Measurements from ENCODE around the gene SKAP1.

DNA sequence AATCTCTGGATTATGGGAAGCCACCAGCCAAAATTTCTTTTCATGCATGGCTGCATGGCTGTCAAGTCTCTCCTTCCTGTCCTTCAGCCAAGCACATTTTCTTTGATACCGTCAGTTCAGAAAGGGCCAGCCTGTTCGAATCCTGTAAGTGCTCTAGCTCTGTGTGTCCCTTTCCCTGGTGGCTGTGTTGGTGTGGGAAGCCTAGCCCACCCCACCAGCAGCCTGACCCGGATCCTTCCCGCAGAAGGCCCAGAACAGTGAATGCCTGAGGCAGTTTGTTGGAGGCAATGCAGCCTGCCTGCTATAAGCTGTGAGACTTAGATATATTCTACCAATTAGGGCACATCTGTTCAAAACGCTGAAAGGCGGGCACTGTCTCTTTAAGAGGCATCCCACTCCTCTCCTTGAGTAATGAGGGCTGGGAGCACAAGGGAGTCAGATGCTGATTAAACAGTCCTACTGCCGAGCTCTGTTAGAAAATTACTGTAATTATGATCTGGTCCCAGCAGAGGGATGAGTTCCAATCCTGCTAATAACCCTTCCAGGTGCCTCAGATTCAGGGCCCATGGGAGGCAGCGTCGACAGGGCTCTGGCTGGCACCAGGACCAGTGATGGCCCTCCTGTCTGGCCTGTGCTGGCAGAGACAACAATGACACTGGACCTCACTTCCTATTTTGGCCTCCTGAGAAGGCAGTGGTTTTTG lies 304.0 kb downstream of the SKAP1 start:
- TF ChIP-seq CTCF (IDR thresholded peaks at IDR 0.05) (no peak), EZH2 (IDR thresholded peaks at IDR 0.05) (no peak), EZH2phosphoT487 (IDR thresholded peaks at IDR 0.05) (no peak)
